Duodenal mucosa (tissue), 2 donors: ENCODE data around the gene PSMA6.
A peak's percentile ranks its signal among the peaks of the same experiment; 100 is the strongest.
"Not testable (repeated sequence)": the region's sequence is repeated elsewhere in the genome, so short reads cannot be mapped to it uniquely, and the experiment has no call there.

Experiments used
- H3K27ac ChIP-seq: one replicate; pipeline ENCODE4 v1.7.0; 2013; ENCODE audit warnings: low read depth, low read length
- H3K27me3 ChIP-seq, 2 donors: one replicate each; pipeline ENCODE4 v1.7.0; 2013; ENCODE audit warnings: low read length in 2 of 2, control low read depth in 1 of 2; ENCODE audit not compliant: insufficient read depth in 2 of 2, control insufficient read depth in 1 of 2
- H3K36me3 ChIP-seq, 2 donors: one replicate each; pipeline ENCODE4 v1.7.0; 2013; ENCODE audit warnings: low read length in 2 of 2, control low read depth in 1 of 2; ENCODE audit not compliant: insufficient read depth in 2 of 2, control insufficient read depth in 1 of 2
- H3K4me1 ChIP-seq, 2 donors: one replicate each; pipeline ENCODE4 v1.7.0; 2013; ENCODE audit warnings: low read length in 2 of 2, control low read depth in 1 of 2; ENCODE audit not compliant: insufficient read depth in 2 of 2, control insufficient read depth in 1 of 2
- H3K4me3 ChIP-seq, 2 donors: one replicate each; pipeline ENCODE4 v1.7.0; 2013; ENCODE audit warnings: low read length in 2 of 2, low read depth in 1 of 2
- H3K9ac ChIP-seq, 2 donors: one replicate each; pipeline ENCODE4 v1.7.0; 2013; ENCODE audit warnings: low read length in 2 of 2, low read depth in 1 of 2
- H3K9me3 ChIP-seq, 2 donors: one replicate each; pipeline ENCODE4 v1.7.0; 2013; ENCODE audit warnings: low read length in 2 of 2, control low read depth in 1 of 2; ENCODE audit not compliant: control insufficient read depth in 1 of 2

PSMA6 gene

DNA sequence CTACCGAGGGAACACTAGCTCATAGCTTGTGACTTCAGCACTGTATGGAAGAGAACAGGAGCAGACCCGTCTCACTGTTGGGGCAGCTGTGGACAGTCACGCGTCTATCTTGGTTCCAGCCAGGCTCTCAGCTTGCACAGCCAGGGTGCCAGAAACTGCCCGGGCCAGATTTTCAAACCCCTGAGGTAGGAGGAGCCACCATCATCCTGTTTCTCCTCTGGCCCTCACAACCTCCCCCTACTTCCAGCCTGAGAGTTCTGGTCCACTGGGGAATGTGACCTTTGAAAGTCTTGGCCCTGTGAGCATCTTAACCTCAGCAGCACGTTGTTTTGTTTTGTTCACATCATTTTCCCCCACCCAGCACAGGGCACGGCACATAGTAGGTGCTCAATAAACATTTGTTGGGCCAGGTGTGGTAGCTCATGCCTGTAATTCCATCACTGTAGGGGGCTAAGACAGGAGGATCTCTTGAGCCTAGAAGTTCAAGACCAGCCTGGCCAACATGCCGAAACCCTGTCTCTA, 50.4 kb downstream of the PSMA6 start:
- H3K4me3 ChIP-seq: peak overlapping the region in 1 of 2 donors; percentile 47
- peak overlapping the region; percentile 66 to 70 for H3K9ac ChIP-seq
- no peaks in the 10 kb centered on the region for H3K27me3 ChIP-seq
- no peaks in the 10 kb centered on the region for H3K9me3 ChIP-seq
- no peaks in the 10 kb centered on the region for H3K36me3 ChIP-seq
- peaks cover 56 to 58% of the 10 kb centered on the region in 2 donors for H3K4me1 ChIP-seq
- peak overlapping the region; percentile 91 for H3K27ac ChIP-seq

DNA sequence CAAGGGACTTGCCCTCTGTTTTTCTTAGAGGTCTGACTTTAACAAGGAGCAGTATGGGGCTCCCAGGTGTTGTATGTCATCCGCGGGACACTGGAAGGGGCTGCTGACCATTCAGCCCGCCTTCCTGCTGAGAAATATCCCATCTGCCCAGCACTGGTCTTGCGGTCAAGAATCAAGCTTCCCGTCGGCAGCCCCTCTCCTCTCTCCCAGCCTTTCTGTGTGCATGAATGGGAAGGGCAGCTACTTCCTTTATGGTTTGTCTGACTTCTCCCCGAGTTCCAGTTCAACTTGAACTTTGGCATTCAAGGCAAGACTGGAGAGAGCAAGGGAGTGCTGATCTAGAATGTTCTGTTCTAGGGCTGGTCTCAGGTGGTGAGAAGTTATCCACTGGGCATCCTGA, 51.5 kb downstream of the PSMA6 start:
- peak overlapping the region in 1 of 2 donors; percentile 47 for H3K9ac ChIP-seq
- H3K4me1 ChIP-seq: peaks cover 48 to 55% of the 10 kb centered on the region in 2 donors
- no peaks in the 10 kb centered on the region for H3K9me3 ChIP-seq
- H3K36me3 ChIP-seq: no peaks in the 10 kb centered on the region
- no peak overlapping the region for H3K27ac ChIP-seq
- H3K4me3 ChIP-seq: no peak overlapping the region
- no peaks in the 10 kb centered on the region for H3K27me3 ChIP-seq

- Histone ChIP-seq H3K4me3 (no peak overlapping the region), H3K4me1 (peaks cover 43 to 53% of the 10 kb centered on the region in 2 donors), H3K27ac (no peak overlapping the region), H3K9ac (no peak overlapping the region), H3K27me3 (no peaks in the 10 kb centered on the region), H3K9me3 (no peaks in the 10 kb centered on the region), H3K36me3 (no peaks in the 10 kb centered on the region)
Observed at GRCh38 chr14:35344107-35344807, 52.1 kb downstream of the PSMA6 start.

- H3K27me3 ChIP-seq: no peaks in the 10 kb centered on the region
- no peak overlapping the region for H3K27ac ChIP-seq
- H3K4me1 ChIP-seq: peaks cover 26 to 28% of the 10 kb centered on the region in 2 donors
- H3K36me3 ChIP-seq: no peaks in the 10 kb centered on the region
- peak overlapping the region in 1 of 2 donors; percentile 6 for H3K9ac ChIP-seq
- no peak overlapping the region for H3K4me3 ChIP-seq
- no peaks in the 10 kb centered on the region for H3K9me3 ChIP-seq
Observed at GRCh38 chr14:35346738-35347322, 54.6 kb downstream of the PSMA6 start.

GRCh38 chr14:35347323-35348043, 55.3 kb downstream of the PSMA6 start:
- Histone ChIP-seq H3K4me3 (no peak overlapping the region), H3K4me1 (peaks cover 19 to 22% of the 10 kb centered on the region in 2 donors), H3K27me3 (no peaks in the 10 kb centered on the region), H3K36me3 (no peaks in the 10 kb centered on the region), H3K9me3 (no peaks in the 10 kb centered on the region), H3K9ac (peak overlapping the region; percentile 6 to 21), H3K27ac (no peak overlapping the region)

GRCh38 chr14:35348044-35348380, 55.8 kb downstream of the PSMA6 start:
- Histone ChIP-seq H3K4me1 (peaks cover 17 to 21% of the 10 kb centered on the region in 2 donors), H3K9ac (peak overlapping the region in 1 of 2 donors; percentile 21)
- H3K27ac ChIP-seq, H3K27me3 ChIP-seq, H3K36me3 ChIP-seq, H3K4me3 ChIP-seq, H3K9me3 ChIP-seq: not testable (repeated sequence)

GRCh38 chr14:35349496-35350365, 57.5 kb downstream of the PSMA6 start:
- no peaks in the 10 kb centered on the region for H3K36me3 ChIP-seq
- H3K9me3 ChIP-seq: no peaks in the 10 kb centered on the region
- H3K27me3 ChIP-seq: no peaks in the 10 kb centered on the region
- no peak overlapping the region for H3K9ac ChIP-seq
- no peak overlapping the region for H3K27ac ChIP-seq
- no peak overlapping the region for H3K4me3 ChIP-seq
- H3K4me1 ChIP-seq: peaks cover 9 to 14% of the 10 kb centered on the region in 2 donors

GRCh38 chr14:35351497-35351896, 59.3 kb downstream of the PSMA6 start:
- Histone ChIP-seq H3K27ac (no peak overlapping the region), H3K9me3 (no peaks in the 10 kb centered on the region), H3K27me3 (no peaks in the 10 kb centered on the region), H3K9ac (no peak overlapping the region), H3K4me3 (no peak overlapping the region), H3K4me1 (peaks cover 18 to 23% of the 10 kb centered on the region in 2 donors), H3K36me3 (no peaks in the 10 kb centered on the region)

DNA sequence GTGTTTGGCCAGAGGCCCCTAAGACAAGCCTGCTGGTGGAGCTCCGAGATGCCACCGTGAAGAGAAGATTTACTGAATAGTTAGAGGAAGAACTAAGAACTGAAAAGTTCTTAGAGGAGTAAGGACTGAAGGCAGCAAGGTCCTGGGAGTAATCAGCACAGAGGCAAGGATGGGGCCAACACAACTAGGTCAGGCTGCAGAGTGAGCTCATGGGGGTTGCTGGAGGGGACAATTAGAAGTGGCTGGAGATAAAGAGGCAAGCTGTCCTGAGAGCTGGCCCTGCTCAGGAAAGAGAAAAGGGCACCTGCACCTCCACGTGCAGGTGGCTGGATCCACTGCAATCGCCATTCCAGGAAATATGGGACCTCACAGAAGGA, 59.7 kb downstream of the PSMA6 start:
- H3K27ac ChIP-seq: no peak overlapping the region
- H3K4me3 ChIP-seq: no peak overlapping the region
- H3K36me3 ChIP-seq: no peaks in the 10 kb centered on the region
- H3K9ac ChIP-seq: no peak overlapping the region
- H3K4me1 ChIP-seq: peaks cover 21 to 23% of the 10 kb centered on the region in 2 donors
- H3K9me3 ChIP-seq: no peaks in the 10 kb centered on the region
- H3K27me3 ChIP-seq: no peaks in the 10 kb centered on the region
